Measurements from ENCODE around the gene ZNF33B. TPM values are rescaled to one million over a fixed set of nuclear protein-coding genes. Genes with fewer than 3 reads are reported as not detected.
"Not testable (repeated sequence)": the region's sequence is repeated elsewhere in the genome, so short reads cannot be mapped to it uniquely, and the experiment has no call there.

The ZNF33B gene
- total RNA-seq, 2 donors from 2014 or later, result 27.0 to 82.5 TPM

DNA sequence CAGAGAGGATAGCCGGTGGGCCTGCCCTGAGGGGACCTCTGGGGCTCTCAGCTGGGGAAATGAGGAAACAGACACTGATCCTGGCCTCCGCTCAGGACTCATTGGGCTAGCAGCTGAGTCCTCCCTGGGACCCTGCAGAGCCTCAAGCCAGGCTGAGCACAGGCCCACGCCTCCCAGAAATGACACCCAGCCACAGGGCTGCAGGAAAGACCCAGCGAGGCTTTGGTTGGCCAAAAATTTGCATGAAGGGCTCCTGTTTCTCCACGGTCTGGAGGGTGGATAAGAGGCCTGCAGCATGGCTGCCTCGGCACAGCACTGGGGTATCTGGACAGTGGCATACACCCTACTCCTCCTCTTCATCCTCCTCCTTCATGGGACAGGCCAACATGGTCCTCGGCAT lies 60.4 kb downstream of the ZNF33B start:
- intact Hi-C loops (cut with DNase I), result no loop called here
- 68 to 79% methylated on average over 5 to 7 of the region's 7 CpGs for WGBS, 2 donors
- H3K36me3 ChIP-seq (replicated peaks in 1 of 2; ENCODE audit: insufficient read depth in 1 of 2, low read depth in 2 of 2), result no peaks in the 10 kb centered on the region

DNA sequence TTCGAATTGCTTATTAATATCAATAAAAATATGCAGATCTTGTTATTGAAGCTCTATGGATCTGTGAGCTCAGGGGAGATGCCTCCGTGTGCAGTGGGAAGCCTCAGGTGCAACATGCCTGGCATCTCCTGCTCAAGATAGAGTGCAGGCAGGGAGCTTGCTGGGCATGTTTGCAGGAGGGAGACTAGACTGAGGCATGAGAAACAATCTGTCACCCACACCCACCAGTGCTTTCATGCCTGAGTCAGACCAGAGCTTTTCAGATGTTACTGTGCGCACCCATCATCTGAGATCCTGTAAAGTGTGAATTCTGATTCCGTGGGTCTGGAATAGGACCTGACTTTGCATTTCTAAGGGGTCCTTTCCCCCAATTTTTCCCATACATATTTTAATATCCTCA lies 62.0 kb downstream of the ZNF33B start:
- TF ChIP-seq, protein P1, sequence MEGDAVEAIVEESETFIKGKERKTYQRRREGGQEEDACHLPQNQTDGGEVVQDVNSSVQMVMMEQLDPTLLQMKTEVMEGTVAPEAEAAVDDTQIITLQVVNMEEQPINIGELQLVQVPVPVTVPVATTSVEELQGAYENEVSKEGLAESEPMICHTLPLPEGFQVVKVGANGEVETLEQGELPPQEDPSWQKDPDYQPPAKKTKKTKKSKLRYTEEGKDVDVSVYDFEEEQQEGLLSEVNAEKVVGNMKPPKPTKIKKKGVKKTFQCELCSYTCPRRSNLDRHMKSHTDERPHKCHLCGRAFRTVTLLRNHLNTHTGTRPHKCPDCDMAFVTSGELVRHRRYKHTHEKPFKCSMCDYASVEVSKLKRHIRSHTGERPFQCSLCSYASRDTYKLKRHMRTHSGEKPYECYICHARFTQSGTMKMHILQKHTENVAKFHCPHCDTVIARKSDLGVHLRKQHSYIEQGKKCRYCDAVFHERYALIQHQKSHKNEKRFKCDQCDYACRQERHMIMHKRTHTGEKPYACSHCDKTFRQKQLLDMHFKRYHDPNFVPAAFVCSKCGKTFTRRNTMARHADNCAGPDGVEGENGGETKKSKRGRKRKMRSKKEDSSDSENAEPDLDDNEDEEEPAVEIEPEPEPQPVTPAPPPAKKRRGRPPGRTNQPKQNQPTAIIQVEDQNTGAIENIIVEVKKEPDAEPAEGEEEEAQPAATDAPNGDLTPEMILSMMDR (IDR thresholded peaks at IDR 0.05), result no peak
- TF ChIP-seq POLR2A (IDR thresholded peaks at IDR 0.05), result no peak
- Histone ChIP-seq H3K27me3 (no peaks in the 10 kb centered on the region), H3K4me1 (no peaks in the 10 kb centered on the region), H3K27ac (no peak overlapping the region), H3K9me3 (no peaks in the 10 kb centered on the region), H3K36me3 (replicated peaks in 1 of 2; ENCODE audit: insufficient read depth in 1 of 2, low read depth in 2 of 2) (no peaks in the 10 kb centered on the region), H3K4me3 (no peak overlapping the region)
- DNase-seq (no peak), ATAC-seq (no peak)
- intact Hi-C loops (cut with DNase I), result no loop called here
- WGBS, 2 donors, result 81 to 83% methylated on average over 4 of the region's 4 CpGs

More for the DNA sequence above, 60.4 kb downstream of the ZNF33B start:
- H3K9me3 ChIP-seq, result no peaks in the 10 kb centered on the region
- no peak overlapping the region for H3K4me3 ChIP-seq
- H3K4me1 ChIP-seq, result no peaks in the 10 kb centered on the region
- DNase-seq (no peak), ATAC-seq (no peak)
- H3K27me3 ChIP-seq, result no peaks in the 10 kb centered on the region
- TF ChIP-seq POLR2A (IDR thresholded peaks at IDR 0.05), result no peak
- TF ChIP-seq, protein P1 (IDR thresholded peaks at IDR 0.05), result no peak
- H3K27ac ChIP-seq, result no peak overlapping the region

DNA sequence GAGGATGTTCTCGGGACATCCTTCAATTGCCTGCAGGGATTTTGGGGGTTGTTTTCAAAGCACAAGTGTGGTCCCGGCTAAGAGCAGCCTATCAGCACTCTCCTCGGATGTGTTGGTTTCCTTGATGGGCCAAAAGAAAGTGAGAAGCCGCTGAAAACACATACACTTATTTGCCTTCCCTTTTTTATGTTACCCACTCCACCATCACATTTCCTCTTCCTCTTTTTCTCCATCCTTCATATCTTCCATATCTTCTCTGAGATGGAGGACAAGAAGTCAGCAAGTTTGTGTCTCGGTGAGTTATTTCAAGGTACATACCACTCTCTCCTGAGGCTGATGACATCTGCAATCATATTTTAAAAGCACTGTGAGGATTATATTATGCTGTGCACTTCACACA lies 64.0 kb downstream of the ZNF33B start:
- Histone ChIP-seq H3K27ac (no peak overlapping the region), H3K4me3 (no peak overlapping the region), H3K9me3 (no peaks in the 10 kb centered on the region), H3K27me3 (no peaks in the 10 kb centered on the region), H3K4me1 (no peaks in the 10 kb centered on the region), H3K36me3 (replicated peaks in 1 of 2; ENCODE audit: insufficient read depth in 1 of 2, low read depth in 2 of 2) (no peaks in the 10 kb centered on the region)
- no peak for ATAC-seq
- no peak for DNase-seq
- no peak for TF ChIP-seq POLR2A (IDR thresholded peaks at IDR 0.05)
- TF ChIP-seq, protein P1 (IDR thresholded peaks at IDR 0.05), result no peak
- WGBS, 2 donors, result 73 to 89% methylated on average over 5 of the region's 5 CpGs
- intact Hi-C loops (cut with DNase I), result no loop called here

DNA sequence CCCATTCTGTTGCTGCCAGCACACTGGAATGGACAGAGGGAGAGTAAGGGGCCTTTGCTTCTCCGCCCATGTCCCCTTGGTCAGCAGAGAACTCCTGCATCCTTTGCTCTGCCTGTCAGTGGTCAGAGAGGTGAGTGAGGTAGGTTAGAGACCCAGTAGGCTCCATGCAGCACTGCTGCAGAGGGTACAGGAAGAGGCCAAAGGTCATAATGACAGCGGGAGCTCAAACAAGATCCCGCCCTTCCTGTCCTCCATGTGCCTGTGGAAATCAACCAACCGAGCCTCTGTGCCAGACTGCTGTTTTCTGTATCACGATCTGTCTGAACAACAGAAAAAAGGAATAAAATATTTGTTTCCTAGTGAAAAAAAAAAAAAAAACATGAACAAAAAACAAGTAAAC lies 81.4 kb downstream of the ZNF33B start:
- H3K9me3 ChIP-seq, result no peaks in the 10 kb centered on the region
- H3K27ac ChIP-seq, result no peak overlapping the region
- H3K36me3 ChIP-seq (replicated peaks in 1 of 2; ENCODE audit: insufficient read depth in 1 of 2, low read depth in 2 of 2), result no peaks in the 10 kb centered on the region
- H3K4me1 ChIP-seq, result peaks cover 9% of the 10 kb centered on the region
- DNase-seq, result no peak
- 70 to 78% methylated on average over 5 of the region's 5 CpGs for WGBS, 2 donors
- intact Hi-C loops (cut with DNase I), result loop anchor here (10.0 kb wide), 1 partner anchor 78 kb away; the partner anchor contains the start of gene ZNF33B
- no peak overlapping the region for H3K4me3 ChIP-seq
- TF ChIP-seq, protein P1 (IDR thresholded peaks at IDR 0.05), result no peak
- no peak for TF ChIP-seq POLR2A (IDR thresholded peaks at IDR 0.05)
- no peaks in the 10 kb centered on the region for H3K27me3 ChIP-seq
- ATAC-seq, result no peak

DNA sequence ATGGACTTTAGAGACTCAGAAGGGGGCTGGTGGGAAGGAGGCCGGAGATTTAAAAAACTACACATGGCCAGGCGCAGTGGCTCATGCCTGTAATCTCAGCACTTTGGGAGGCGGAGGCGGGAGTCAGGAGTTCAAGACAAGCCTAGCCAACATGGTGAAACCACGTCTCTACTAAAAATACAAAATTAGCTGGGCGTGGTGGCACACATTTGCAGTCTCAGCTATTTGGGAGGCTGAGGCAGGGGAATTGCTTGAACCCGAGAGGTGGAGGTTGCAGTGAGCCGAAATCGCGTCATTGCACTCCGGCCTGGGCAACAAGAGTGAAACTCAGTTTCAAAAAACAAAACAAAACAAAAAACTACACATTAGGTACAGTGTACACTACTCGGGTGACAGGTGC lies 84.8 kb downstream of the ZNF33B start:
- not testable (repeated sequence) for H3K27ac ChIP-seq; DNase-seq; ATAC-seq; H3K36me3 ChIP-seq (replicated peaks in 1 of 2; ENCODE audit: insufficient read depth in 1 of 2, low read depth in 2 of 2); H3K9me3 ChIP-seq; H3K27me3 ChIP-seq; H3K4me3 ChIP-seq
- 91 to 92% methylated on average over 12 of the region's 12 CpGs for WGBS, 2 donors
- H3K4me1 ChIP-seq, result peaks cover 21% of the 10 kb centered on the region
- intact Hi-C loops (cut with DNase I), result loop anchor here (10.0 kb wide), 1 partner anchor 81 kb away; the partner anchor contains the start of gene ZNF33B

Data from body of pancreas (tissue), 4 donors.